Stimulated activated effector memory CD8-positive, alpha-beta T cell treated with anti-CD3 and anti-CD28 coated beads, Interleukin-12 subunit alpha, Interleukin-12 subunit beta, amount 100 ng/mL, for 72 hours (primary cell): ENCODE data around the gene USP20.

ENCODE experiments used
- ATAC-seq: fragments of 150-1000 bp; cut with Tn5 transposase; 2 replicates; pipeline ENCODE4 v1.10.0; 2021
- DNase-seq, 2 donors: peaks; one replicate each; pipeline ENCODE4 v3.0.0; 2021 to 2022; ENCODE audit warnings: low spot score in 2 of 2
- H3K27ac Mint-ChIP-seq: one replicate; pipeline ENCODE4 v1.8.0; 2022; ENCODE audit warnings: mild to moderate bottlenecking, mixed read lengths
- H3K36me3 Mint-ChIP-seq: one replicate; pipeline ENCODE4 v1.8.0; 2022; ENCODE audit warnings: mild to moderate bottlenecking, mixed read lengths
- H3K4me1 Mint-ChIP-seq: one replicate; pipeline ENCODE4 v1.8.0; 2022; ENCODE audit warnings: mixed read lengths
- H3K4me3 Mint-ChIP-seq: one replicate; pipeline ENCODE4 v1.8.0; 2022; ENCODE audit warnings: mild to moderate bottlenecking, mixed read lengths
- H3K9me3 Mint-ChIP-seq: one replicate; pipeline ENCODE4 v1.8.0; 2022; ENCODE audit warnings: mixed read lengths

USP20 gene

GRCh38 chr9:129897263-129897662 lies 62.0 kb downstream of the USP20 start:
- no peaks in the 10 kb centered on the region for H3K9me3 Mint-ChIP-seq
- H3K27ac Mint-ChIP-seq = peak overlapping the region; percentile 88
- H3K4me3 Mint-ChIP-seq = peak overlapping the region; percentile 2
- no peaks in the 10 kb centered on the region for H3K36me3 Mint-ChIP-seq
- ATAC-seq (no peak), DNase-seq (no peak)
- peaks cover 77% of the 10 kb centered on the region for H3K4me1 Mint-ChIP-seq

- H3K4me1 Mint-ChIP-seq = peaks cover 68% of the 10 kb centered on the region
- no peaks in the 10 kb centered on the region for H3K36me3 Mint-ChIP-seq
- H3K27ac Mint-ChIP-seq = peak overlapping the region; percentile 88
- ATAC-seq (no peak), DNase-seq (no peak)
- H3K4me3 Mint-ChIP-seq = no peak overlapping the region
- H3K9me3 Mint-ChIP-seq = no peaks in the 10 kb centered on the region
Observed at GRCh38 chr9:129898185-129898584, 62.9 kb downstream of the USP20 start.

DNA sequence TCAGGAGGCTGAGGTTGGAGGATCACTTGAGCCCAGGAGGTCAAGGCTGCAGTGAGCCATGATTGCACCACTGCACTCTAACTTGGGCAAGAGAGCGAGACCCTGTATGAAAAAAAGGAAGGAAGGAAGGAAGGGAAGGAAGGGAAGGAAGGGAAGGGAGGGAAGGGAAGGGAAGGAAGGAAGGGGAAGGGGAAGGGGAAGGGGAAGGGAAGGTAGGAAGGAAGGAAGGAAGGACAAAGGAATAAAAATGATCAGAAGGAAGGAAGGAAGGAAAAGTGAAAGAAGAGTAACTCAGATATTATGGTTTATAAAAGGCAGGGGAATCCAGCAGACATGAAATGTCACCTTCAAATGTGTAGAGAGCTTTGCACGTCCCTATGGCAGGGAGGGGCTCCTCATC lies 64.4 kb downstream of the USP20 start:
- Mint-ChIP-seq H3K9me3 (no peaks in the 10 kb centered on the region), H3K4me3 (no peak overlapping the region), H3K27ac (peak overlapping the region; percentile 88), H3K4me1 (peaks cover 61% of the 10 kb centered on the region), H3K36me3 (no peaks in the 10 kb centered on the region)
- ATAC-seq (no peak), DNase-seq (no peak)

DNA sequence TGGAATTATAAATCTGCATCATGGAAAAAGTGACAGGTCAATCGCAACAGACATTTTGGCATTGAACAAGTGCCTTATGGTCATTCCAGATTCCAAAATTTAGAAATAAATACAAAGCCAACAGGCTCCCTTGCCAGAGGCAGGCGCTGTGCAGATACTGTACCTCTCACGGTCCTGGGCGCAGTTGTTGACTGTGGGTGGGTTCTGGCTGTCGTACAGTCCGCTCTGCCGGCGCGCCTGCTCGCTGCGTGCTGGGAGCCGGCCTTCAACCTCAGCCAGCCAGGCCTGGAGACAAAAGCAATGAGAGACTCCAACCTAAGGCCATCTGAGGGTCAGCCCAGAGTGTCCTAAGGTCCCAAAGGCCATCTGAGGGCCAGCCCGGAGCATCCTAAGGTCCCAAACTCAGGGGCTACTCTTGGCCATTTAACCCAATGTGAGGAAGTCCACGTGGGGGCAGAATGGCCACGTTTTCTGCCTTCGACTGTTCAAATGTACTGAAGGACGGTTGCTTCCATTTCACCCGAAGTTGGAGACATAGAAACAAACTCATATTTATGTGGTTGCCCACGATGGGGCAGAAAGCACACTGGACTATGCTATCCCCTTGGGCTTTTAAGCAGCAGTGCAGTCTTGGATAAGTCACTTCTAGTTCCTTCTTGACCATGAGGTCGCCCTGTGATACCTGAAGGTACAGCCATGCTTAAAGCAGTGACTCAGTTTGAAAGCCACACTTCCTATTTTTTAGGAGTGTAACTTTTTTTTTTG lies 65.2 kb downstream of the USP20 start:
- H3K4me1 Mint-ChIP-seq = peaks cover 61% of the 10 kb centered on the region
- ATAC-seq = peak; percentile 48

DNA sequence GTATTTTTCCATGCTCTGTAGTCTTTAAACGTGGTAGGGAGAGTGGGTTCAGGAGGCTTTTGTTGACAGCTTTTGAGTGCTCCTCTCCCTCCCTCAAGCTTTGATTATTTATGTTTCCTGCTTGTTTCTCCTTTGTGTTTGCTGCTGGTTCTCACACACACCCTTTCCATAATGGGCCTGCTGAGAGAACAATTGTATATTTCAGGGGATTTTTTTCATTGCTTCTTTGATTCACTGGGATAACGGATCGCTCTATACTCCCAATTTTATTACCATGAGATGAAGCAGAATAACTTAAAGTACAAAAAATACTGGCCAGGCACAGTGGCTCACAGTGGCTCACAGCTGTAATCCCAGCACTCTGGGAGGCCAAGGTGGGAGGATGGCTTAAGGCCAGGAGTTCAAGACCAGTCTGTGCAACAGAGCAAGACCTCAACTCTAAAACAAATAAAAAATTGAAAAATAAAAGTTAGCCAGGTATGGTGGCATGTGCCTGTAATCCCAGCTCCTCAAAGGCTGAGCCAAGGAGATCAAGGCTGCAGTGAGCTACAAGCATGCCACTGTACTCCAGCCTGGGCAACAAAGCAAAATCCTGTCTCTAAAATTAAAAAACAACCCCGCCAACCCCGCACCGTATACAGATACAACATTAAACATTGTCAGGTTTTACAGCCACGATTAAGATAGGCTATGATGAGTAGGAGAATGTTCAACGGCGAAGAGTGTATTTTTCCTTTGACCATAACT lies 66.9 kb downstream of the USP20 start:
- Mint-ChIP-seq H3K36me3 (no peaks in the 10 kb centered on the region), H3K4me1 (peaks cover 43% of the 10 kb centered on the region), H3K9me3 (no peaks in the 10 kb centered on the region), H3K4me3 (no peak overlapping the region), H3K27ac (peak overlapping the region; percentile 88)
- DNase-seq = no peak
- ATAC-seq = no peak

More for the DNA sequence above, 65.2 kb downstream of the USP20 start:
- DNase-seq = no peak
- Mint-ChIP-seq H3K27ac (peak overlapping the region; percentile 88), H3K9me3 (no peaks in the 10 kb centered on the region), H3K4me3 (no peak overlapping the region), H3K36me3 (no peaks in the 10 kb centered on the region)

DNA sequence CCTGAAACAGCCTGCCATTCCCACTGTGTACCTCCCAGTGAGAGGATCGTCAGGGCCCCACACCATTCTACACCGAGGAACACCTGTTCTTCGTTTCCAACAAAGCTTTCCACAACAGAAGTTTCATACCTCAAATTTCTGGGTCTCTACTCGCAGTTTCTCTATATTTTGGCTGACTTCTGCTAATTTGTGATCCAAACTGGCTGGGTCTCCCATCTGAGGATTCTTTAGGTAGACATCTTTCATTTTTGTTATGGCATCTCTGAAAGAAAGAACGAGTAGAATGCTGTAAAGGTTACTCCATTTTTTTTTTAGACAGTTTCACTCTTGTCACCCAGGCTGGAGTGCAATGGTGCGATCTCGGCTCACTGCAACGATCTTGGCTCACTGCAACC lies 67.5 kb downstream of the USP20 start:
- Mint-ChIP-seq H3K9me3 (no peaks in the 10 kb centered on the region), H3K27ac (peak overlapping the region; percentile 88), H3K36me3 (no peaks in the 10 kb centered on the region), H3K4me3 (no peak overlapping the region), H3K4me1 (peaks cover 39% of the 10 kb centered on the region)
- DNase-seq = no peak
- ATAC-seq = no peak

DNA sequence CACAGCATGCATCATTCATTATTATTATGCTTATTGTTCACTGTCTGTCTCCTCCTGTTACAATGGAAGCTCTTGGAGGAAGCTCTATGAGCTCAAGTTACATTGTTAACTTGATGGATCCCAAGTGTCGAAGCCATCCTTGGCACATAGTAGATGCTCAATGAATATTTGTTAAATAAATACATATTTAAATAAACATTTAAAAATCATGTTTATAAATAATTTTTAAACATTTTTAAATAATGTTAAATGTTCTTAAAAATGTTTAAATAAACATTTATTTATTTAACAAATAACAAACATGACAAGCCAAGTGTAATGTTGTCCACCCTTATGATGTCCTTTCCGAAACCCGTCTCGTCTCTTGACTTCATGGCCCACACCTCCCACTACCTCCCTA lies 69.5 kb downstream of the USP20 start:
- Mint-ChIP-seq H3K36me3 (no peaks in the 10 kb centered on the region), H3K4me1 (peaks cover 27% of the 10 kb centered on the region), H3K27ac (peak overlapping the region; percentile 21), H3K4me3 (no peak overlapping the region), H3K9me3 (no peaks in the 10 kb centered on the region)
- no peak for ATAC-seq
- no peak for DNase-seq

GRCh38 chr9:129906298-129906697 lies 71.0 kb downstream of the USP20 start:
- Mint-ChIP-seq H3K36me3 (no peaks in the 10 kb centered on the region), H3K9me3 (no peaks in the 10 kb centered on the region), H3K4me3 (no peak overlapping the region), H3K4me1 (peaks cover 33% of the 10 kb centered on the region), H3K27ac (peak overlapping the region; percentile 83)
- ATAC-seq (no peak), DNase-seq (no peak)

- H3K9me3 Mint-ChIP-seq = no peaks in the 10 kb centered on the region
- H3K4me3 Mint-ChIP-seq = no peak overlapping the region
- peak overlapping the region; percentile 83 for H3K27ac Mint-ChIP-seq
- ATAC-seq = no peak
- peaks cover 29% of the 10 kb centered on the region for H3K4me1 Mint-ChIP-seq
- H3K36me3 Mint-ChIP-seq = no peaks in the 10 kb centered on the region
- DNase-seq = no peak
Observed at GRCh38 chr9:129907201-129907600, 71.9 kb downstream of the USP20 start.

DNA sequence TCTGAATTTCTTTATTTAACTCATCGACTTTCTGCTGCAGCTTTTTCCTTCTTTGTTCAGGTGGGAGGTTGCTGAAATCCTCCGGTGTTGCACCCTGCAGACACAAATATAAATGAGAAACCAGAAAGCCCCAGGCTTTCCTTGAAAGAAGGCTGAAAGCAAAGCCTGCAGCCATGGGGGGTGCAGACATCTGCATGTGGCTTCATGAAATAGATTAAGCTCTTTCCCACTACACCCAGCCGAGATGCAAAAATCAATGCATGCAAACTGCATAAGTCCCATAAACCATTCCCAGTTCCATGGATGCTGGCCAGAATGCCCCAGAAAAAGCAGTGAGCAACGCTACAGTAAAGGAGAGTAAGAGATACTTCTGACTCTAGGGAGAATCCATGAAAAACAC lies 73.6 kb downstream of the USP20 start:
- no peaks in the 10 kb centered on the region for H3K9me3 Mint-ChIP-seq
- no peak for ATAC-seq
- H3K4me3 Mint-ChIP-seq = no peak overlapping the region
- peak overlapping the region; percentile 83 for H3K27ac Mint-ChIP-seq
- H3K4me1 Mint-ChIP-seq = peaks cover 28% of the 10 kb centered on the region
- no peak for DNase-seq
- H3K36me3 Mint-ChIP-seq = no peaks in the 10 kb centered on the region

GRCh38 chr9:129909851-129910250 lies 74.6 kb downstream of the USP20 start:
- H3K36me3 Mint-ChIP-seq = no peaks in the 10 kb centered on the region

DNA sequence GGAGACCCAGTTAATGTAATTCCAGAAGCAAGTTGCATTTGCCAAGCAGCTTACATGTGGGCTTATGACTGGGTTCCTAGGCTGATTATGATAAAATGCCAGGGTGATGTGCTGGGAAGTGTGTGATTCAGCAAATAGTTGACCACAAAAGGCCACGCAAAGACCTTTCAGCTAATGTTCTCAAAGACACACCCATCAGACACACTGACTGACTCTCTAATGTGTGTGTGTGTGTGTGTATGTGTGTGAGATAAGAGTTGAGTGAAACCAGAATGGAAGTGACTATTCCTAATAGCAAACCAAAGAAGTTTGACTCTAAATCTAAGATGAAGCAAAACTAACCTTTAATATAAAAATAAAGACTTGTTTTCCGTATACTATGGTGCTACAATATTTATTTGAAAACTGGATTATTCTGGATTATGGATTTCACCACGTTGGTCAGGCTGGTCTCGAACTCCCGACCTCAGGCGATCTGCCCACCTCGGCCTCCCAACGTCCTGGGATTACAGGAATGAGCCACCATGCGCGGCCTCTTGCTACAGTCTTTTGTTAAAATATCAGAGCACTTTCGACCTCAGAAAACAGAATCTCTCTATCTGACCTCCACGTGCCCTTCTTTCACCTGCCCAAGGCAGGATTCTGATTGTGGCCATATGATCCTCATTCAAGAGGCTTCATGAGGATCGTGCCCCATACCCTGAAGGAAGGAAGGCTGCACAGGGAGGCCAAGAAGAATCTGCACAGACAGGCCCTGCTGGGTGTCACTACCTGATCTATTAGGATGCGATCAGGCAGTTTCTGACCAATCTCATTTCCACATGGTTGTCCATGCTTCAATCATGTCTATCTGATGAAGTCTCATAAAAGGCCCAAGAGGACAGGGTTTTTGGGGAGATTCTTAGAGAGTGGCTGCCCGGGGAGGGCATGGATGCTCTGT lies 75.6 kb downstream of the USP20 start:
- no peak for DNase-seq
- H3K4me1 Mint-ChIP-seq = peaks cover 23% of the 10 kb centered on the region
- ATAC-seq = peak; percentile 58

More at GRCh38 chr9:129909851-129910250, 74.6 kb downstream of the USP20 start:
- Mint-ChIP-seq H3K9me3 (no peaks in the 10 kb centered on the region), H3K27ac (peak overlapping the region; percentile 83), H3K4me1 (peaks cover 24% of the 10 kb centered on the region), H3K4me3 (no peak overlapping the region)
- no peak for ATAC-seq
- no peak for DNase-seq

GRCh38 chr9:129914051-129914450 lies 78.8 kb downstream of the USP20 start:
- DNase-seq (no peak), ATAC-seq (no peak)
- Mint-ChIP-seq H3K4me3 (no peak overlapping the region), H3K9me3 (no peaks in the 10 kb centered on the region), H3K36me3 (no peaks in the 10 kb centered on the region), H3K27ac (peak overlapping the region; percentile 29), H3K4me1 (peaks cover 35% of the 10 kb centered on the region)

More for the DNA sequence above, 75.6 kb downstream of the USP20 start:
- Mint-ChIP-seq H3K27ac (peak overlapping the region; percentile 83), H3K4me3 (no peak overlapping the region), H3K9me3 (no peaks in the 10 kb centered on the region), H3K36me3 (no peaks in the 10 kb centered on the region)

DNA sequence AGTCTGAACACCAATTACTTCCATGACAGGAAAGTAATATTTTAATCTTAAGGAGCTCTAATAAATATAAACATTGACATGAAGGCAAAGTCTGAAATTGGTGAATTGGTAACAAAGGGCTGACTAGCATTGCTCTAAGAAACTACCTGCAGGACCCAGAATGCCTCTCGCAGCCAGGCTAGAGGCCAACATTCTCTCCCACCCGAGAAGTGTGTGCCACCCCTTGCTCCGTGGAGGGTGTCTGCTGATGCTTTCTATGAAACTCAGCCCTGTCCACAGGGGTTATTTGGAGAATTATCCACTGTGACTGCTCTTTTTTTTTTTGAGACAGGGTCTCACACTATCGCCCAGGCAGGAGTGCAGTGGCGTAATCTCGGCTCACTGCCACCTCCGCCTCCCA lies 81.4 kb downstream of the USP20 start:
- H3K36me3 Mint-ChIP-seq = no peaks in the 10 kb centered on the region
- H3K4me1 Mint-ChIP-seq = peaks cover 35% of the 10 kb centered on the region
- no peak overlapping the region for H3K27ac Mint-ChIP-seq
- DNase-seq = no peak
- H3K4me3 Mint-ChIP-seq = no peak overlapping the region
- ATAC-seq = no peak
- H3K9me3 Mint-ChIP-seq = no peaks in the 10 kb centered on the region

DNA sequence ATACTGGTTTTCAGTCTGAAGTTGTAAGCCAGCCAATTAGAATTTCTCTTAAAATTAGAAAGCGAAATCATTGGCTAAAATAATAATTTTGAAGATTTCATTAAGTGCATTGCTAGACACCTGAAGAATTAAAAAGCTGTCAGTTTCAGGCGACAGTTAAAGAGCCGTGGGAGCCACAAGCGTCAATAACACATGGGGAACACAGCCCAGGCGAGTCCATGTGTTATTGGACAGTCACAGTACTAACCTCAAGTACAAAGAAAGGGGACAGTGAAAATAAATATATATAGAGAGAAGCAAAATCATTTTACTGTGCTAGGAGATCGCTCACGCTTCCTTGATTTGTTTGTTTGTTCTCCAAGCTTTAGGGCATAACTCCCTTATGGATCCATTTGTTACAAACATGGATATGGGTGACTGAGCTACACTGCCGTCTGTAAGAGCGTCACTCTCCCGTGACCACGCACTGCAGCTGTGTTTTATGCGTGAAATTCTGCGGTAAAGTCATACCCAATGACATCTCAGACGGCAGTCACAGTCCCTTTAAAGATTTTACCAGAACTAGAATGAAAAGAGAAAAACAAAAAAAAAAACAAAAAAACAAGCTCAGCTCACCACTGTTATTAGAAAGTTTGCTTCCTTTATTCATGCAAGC lies 83.2 kb downstream of the USP20 start:
- peak overlapping the region; percentile 46 for H3K4me3 Mint-ChIP-seq
- ATAC-seq (no peak), DNase-seq (no peak)
- peaks cover 44% of the 10 kb centered on the region for H3K4me1 Mint-ChIP-seq
- peak overlapping the region; percentile 81 for H3K27ac Mint-ChIP-seq
- H3K36me3 Mint-ChIP-seq = no peaks in the 10 kb centered on the region
- H3K9me3 Mint-ChIP-seq = no peaks in the 10 kb centered on the region
